HepG2 (cell line): ENCODE data around the gene SMAD7. TPM values are rescaled to one million over a fixed set of nuclear protein-coding genes. Genes with fewer than 3 reads are reported as not detected.

Source experiments
- ATAC-seq: fragments of 200-7000 bp; cut with Tn5 transposase; 3 replicates; pipeline ENCODE4 v1.9.1; 2020; ENCODE audit warnings: mild to moderate bottlenecking, moderate library complexity
- BruUV-seq: library from RNA; stranded (reverse); fragments of 400-500 nt; replicated peaks from 2 replicates; lab custom pipeline; 2021; lab: Mats Ljungman, UMichigan
- CTCF ChIA-PET: fragments of 300-600 bp; formaldehyde crosslinking; extraction: SDS; loops from one replicate; lab custom pipeline; 2021; ENCODE audit warnings: low total read pairs, inconsistent platforms, low intra/inter-chr PET ratio; lab: Yijun Ruan, JAX
- POLR2A ChIA-PET: fragments of 350-600 bp; sonication (Branson Sonifier 250); formaldehyde crosslinking; loops from one replicate; lab custom pipeline; 2020; ENCODE audit warnings: antibody characterized with exemption, inconsistent platforms; lab: Yijun Ruan, JAX
- DNase-seq: peaks from one replicate; pipeline ENCODE4 v3.0.0-alpha.2; 2015; ENCODE audit warnings: low spot score
- FAIRE-seq: peaks from 3 replicates; lab custom pipeline; 2011; peaks lifted over from hg19 to GRCh38; lab: Jason Lieb, UNC
- H2AFZ ChIP-seq: one replicate; pipeline ENCODE4 v1.6.1; 2011; ENCODE audit warnings: low read length, inconsistent platforms
- H3K27ac ChIP-seq: fragments of 300-600 bp; 3 replicates; pipeline ENCODE4 v1.8.0; 2011; ENCODE audit warnings: mixed run types, mild to moderate bottlenecking, mixed read lengths, low read length, inconsistent platforms; ENCODE audit not compliant: insufficient read depth; ENCODE audit errors: extremely low read length
- H3K27me3 ChIP-seq, 2 experiments: fragments of 200-600 bp in 1 of 2; 2 replicates in 1 of 2; 3 replicates in 1 of 2; pipeline versions ENCODE4 v1.6.0 to v1.8.0; 2011; ENCODE audit warnings: low read length in 2 of 2, mild to moderate bottlenecking in 2 of 2, moderate library complexity in 2 of 2, inconsistent platforms in 1 of 2; ENCODE audit not compliant: insufficient read depth in 2 of 2, control insufficient read depth in 1 of 2
- H3K36me3 ChIP-seq, 2 experiments: fragments of 200-600 bp in 1 of 2; replicated peaks in 1 of 2; 2 replicates in 1 of 2; 3 replicates in 1 of 2; pipeline versions ENCODE4 v1.5.1 to v1.8.0; 2011; ENCODE audit warnings: low read length in 2 of 2, inconsistent platforms in 1 of 2; ENCODE audit not compliant: insufficient read depth in 2 of 2, control insufficient read depth in 1 of 2
- H3K4me1 ChIP-seq: 2 replicates; pipeline ENCODE4 v1.5.1; 2012; ENCODE audit warnings: low read length, inconsistent platforms; ENCODE audit not compliant: insufficient read depth
- H3K4me2 ChIP-seq: 2 replicates; pipeline ENCODE4 v1.6.0; 2011; ENCODE audit warnings: low read depth, low read length, inconsistent platforms
- H3K4me3 ChIP-seq, 3 experiments: fragments of 200-600 bp in 1 of 3; sonication (generic), shearing (Covaris generic) in 1 of 3; replicated peaks in 1 of 3; 2 replicates each; pipeline ENCODE4 v1.5.1; 2011 to 2016; ENCODE audit warnings: low read length in 3 of 3, inconsistent platforms in 2 of 3, low read depth in 2 of 3, mild to moderate bottlenecking in 2 of 3, control low read depth in 1 of 3, mixed read lengths in 1 of 3; ENCODE audit not compliant: insufficient read depth in 1 of 3
- H3K79me2 ChIP-seq: one replicate; pipeline ENCODE4 v1.6.1; 2011; ENCODE audit warnings: low read length, inconsistent platforms; ENCODE audit not compliant: insufficient read depth
- H3K9ac ChIP-seq: 2 replicates; pipeline ENCODE4 v1.6.0; 2011; ENCODE audit warnings: mild to moderate bottlenecking, low read depth, low read length, inconsistent platforms; ENCODE audit not compliant: insufficient read depth
- H3K9me3 ChIP-seq: 2 replicates; pipeline ENCODE4 v1.5.1; 2012; ENCODE audit warnings: mild to moderate bottlenecking, low read length
- H4K20me1 ChIP-seq: 2 replicates; pipeline ENCODE4 v1.6.0; 2011; ENCODE audit warnings: inconsistent platforms, mild to moderate bottlenecking, low read length, moderate library complexity; ENCODE audit not compliant: insufficient read depth
- FOXO4 ChIP-seq: sonication (generic); formaldehyde crosslinking; conservative IDR thresholded peaks from 2 replicates; pipeline ENCODE4 v1.8.1; 2023; ENCODE audit warnings: missing genetic modification reagents
- HMGXB3 ChIP-seq: sonication (generic); formaldehyde crosslinking; IDR thresholded peaks from 2 replicates; pipeline ENCODE4 v1.4.0; 2020; ENCODE audit warnings: missing genetic modification reagents, borderline replicate concordance
- MAFG ChIP-seq: sonication (generic); formaldehyde crosslinking; IDR thresholded peaks from 2 replicates; pipeline ENCODE4 v1.5.1; 2020; ENCODE audit warnings: mild to moderate bottlenecking, missing genetic modification reagents
- ZNF10 ChIP-seq: sonication (generic); formaldehyde crosslinking; IDR thresholded peaks from 2 replicates; pipeline ENCODE4 v1.4.0; 2020; ENCODE audit warnings: mild to moderate bottlenecking, low read depth, missing genetic modification reagents, borderline replicate concordance
- ZNF737 ChIP-seq: sonication (generic); formaldehyde crosslinking; IDR thresholded peaks from 2 replicates; pipeline ENCODE4 v1.5.0; 2020; ENCODE audit warnings: missing genetic modification reagents, mild to moderate bottlenecking, borderline replicate concordance
- ZNF775 ChIP-seq: sonication (generic); formaldehyde crosslinking; IDR thresholded peaks from 2 replicates; pipeline ENCODE4 v1.4.0; 2020; ENCODE audit warnings: missing genetic modification reagents, mild to moderate bottlenecking, moderate library complexity, borderline replicate concordance
- ZNF841 ChIP-seq: sonication (generic); formaldehyde crosslinking; IDR thresholded peaks from 2 replicates; pipeline ENCODE4 v1.8.1; 2023; ENCODE audit warnings: missing genetic modification reagents, borderline replicate concordance
- WGBS: methylation state at CpG from one replicate; pipeline ENCODE4 v1.1.6; 2017; ENCODE audit warnings: low lambda C conversion rate; 5-methylcytosine and 5-hydroxymethylcytosine counted together
- in situ Hi-C: cut with HindIII; loops from 2 replicates; pipeline ENCODE4 v1.10.0; 2017; ENCODE audit warnings: low pct_unique_long_range_greater_than_20kb; ENCODE audit not compliant: extremely low pct_ligation_motif_present
- intact Hi-C: fragments of 100-400 bp; cut with micrococcal nuclease; formaldehyde crosslinking; loops from one replicate; pipeline ENCODE4 v1.10.0; 2022; ENCODE audit not compliant: unreplicated experiment
- polyA plus RNA-seq, 8 experiments: library from polyadenylated mRNA; depleted of rRNA in 3 of 8; stranded (reverse) in 7 of 8; unstranded in 1 of 8; fragments of >200 nt; fragmentation: Illumina TruSeq in 4 of 8; extraction: Trizol in 4 of 8; gene quantifications; 2 replicates each; pipeline versions ENCODE4 v1.2.1 to v1.2.3, GENCODE V29; 2011 to 2016; ENCODE audit warnings: low read depth in 4 of 8, missing spikeins in 1 of 8, mixed read lengths in 1 of 8; ENCODE audit not compliant: insufficient read depth in 1 of 8
- total RNA-seq, 5 experiments: library from RNA; depleted of rRNA; stranded (reverse); fragments of >200 nt; fragmentation: Illumina TruSeq; extraction: Trizol; gene quantifications; 2 replicates each; pipeline ENCODE4 v1.2.3, GENCODE V29; 2016; ENCODE audit warnings: low read depth in 1 of 5
- TF ChIP-seq, protein P1 (sequence below): sonication (generic); formaldehyde crosslinking; IDR thresholded peaks from 2 replicates; pipeline ENCODE4 v1.4.0; 2020; ENCODE audit warnings: mild to moderate bottlenecking, missing genetic modification reagents
- TF ChIP-seq, protein P2 (sequence below): sonication (generic); formaldehyde crosslinking; IDR thresholded peaks from 2 replicates; pipeline ENCODE4 v1.4.0; 2020; ENCODE audit warnings: missing genetic modification reagents

SMAD7 gene
- total and polyA plus RNA-seq, 2 of the 13 experiments (the other 11 are each of a cell fraction or from before 2014, with no cell fraction given), result 17.4 to 24.7 TPM

GRCh38 chr18:48902856-48903601, 47.7 kb downstream of the SMAD7 start:
- peak overlapping the region; percentile 87 for H3K9ac ChIP-seq
- in situ Hi-C loops (loop anchor here (5.0 kb wide), 1 partner anchor 226 kb away; no protein-coding TSS in a partner anchor), intact Hi-C loops (loop anchor here (1.0 kb wide), 1 partner anchor 27 kb away; no protein-coding TSS in a partner anchor)
- POLR2A ChIA-PET, result interaction anchor here (0.8 to 3.4 kb wide), 12 partner anchors 10 to 118 kb away, joined by 3 to 36 read pairs (median 4); no protein-coding TSS in a partner anchor
- ATAC-seq (peak; percentile 36), DNase-seq (peak; percentile 67), FAIRE-seq (peak; percentile 69)
- peaks cover 4% of the 10 kb centered on the region for H3K79me2 ChIP-seq
- peaks cover 43% of the 10 kb centered on the region for H3K4me1 ChIP-seq
- 52% methylated on average over 7 of the region's 8 CpGs for WGBS
- BruUV-seq, result no TSS peak
- H4K20me1 ChIP-seq, result no peaks in the 10 kb centered on the region
- CTCF ChIA-PET, result no interaction called here
- H3K4me2 ChIP-seq, result peak overlapping the region; percentile 94
- H3K27me3 ChIP-seq, result no peaks in the 10 kb centered on the region
- H3K36me3 ChIP-seq, result no peaks in the 10 kb centered on the region
- peak overlapping the region; percentile 78 for H3K27ac ChIP-seq
- peak overlapping the region; percentile 51 to 73 (median 57); a peak in 5 of 6 replicates for H3K4me3 ChIP-seq
- no peak overlapping the region for H2AFZ ChIP-seq
- H3K9me3 ChIP-seq, result no peaks in the 10 kb centered on the region
- TF ChIP-seq ZNF775 (CRISPR knock-in tag), result 0 out of 2 replicates have a peak, but pooled peaks have one; percentile 57
- TF ChIP-seq, protein P1, sequence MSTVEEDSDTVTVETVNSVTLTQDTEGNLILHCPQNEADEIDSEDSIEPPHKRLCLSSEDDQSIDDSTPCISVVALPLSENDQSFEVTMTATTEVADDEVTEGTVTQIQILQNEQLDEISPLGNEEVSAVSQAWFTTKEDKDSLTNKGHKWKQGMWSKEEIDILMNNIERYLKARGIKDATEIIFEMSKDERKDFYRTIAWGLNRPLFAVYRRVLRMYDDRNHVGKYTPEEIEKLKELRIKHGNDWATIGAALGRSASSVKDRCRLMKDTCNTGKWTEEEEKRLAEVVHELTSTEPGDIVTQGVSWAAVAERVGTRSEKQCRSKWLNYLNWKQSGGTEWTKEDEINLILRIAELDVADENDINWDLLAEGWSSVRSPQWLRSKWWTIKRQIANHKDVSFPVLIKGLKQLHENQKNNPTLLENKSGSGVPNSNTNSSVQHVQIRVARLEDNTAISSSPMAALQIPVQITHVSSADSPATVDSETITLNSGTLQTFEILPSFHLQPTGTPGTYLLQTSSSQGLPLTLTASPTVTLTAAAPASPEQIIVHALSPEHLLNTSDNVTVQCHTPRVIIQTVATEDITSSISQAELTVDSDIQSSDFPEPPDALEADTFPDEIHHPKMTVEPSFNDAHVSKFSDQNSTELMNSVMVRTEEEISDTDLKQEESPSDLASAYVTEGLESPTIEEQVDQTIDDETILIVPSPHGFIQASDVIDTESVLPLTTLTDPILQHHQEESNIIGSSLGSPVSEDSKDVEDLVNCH (CRISPR knock-in tag), result no peak
- TF ChIP-seq ZNF841 (CRISPR knock-in tag), result no peak
- TF ChIP-seq MAFG (CRISPR knock-in tag), result no peak
- TF ChIP-seq, protein P2, sequence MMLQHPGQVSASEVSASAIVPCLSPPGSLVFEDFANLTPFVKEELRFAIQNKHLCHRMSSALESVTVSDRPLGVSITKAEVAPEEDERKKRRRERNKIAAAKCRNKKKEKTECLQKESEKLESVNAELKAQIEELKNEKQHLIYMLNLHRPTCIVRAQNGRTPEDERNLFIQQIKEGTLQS (CRISPR knock-in tag), result no peak
- no peak for TF ChIP-seq ZNF10 (CRISPR knock-in tag)
- no peak for TF ChIP-seq FOXO4
- TF ChIP-seq HMGXB3 (CRISPR knock-in tag), result no peak
- TF ChIP-seq ZNF737 (CRISPR knock-in tag), result no peak
